Motor neuron (in vitro differentiated cells): ENCODE data around the gene LPIN1. TPM values are rescaled to one million over a fixed set of nuclear protein-coding genes. Genes with fewer than 3 reads are reported as not detected.

Experiments used
- ATAC-seq, 8 experiments: fragments of 200-7000 bp; cut with Tn5 transposase; replicated peaks in 6 of 8; 2 replicates each; pipeline ENCODE4 v1.8.0; 2021; ENCODE audit warnings: mild to moderate bottlenecking in 8 of 8, moderate library complexity in 8 of 8
- H3K27ac ChIP-seq, 2 donors: fragments of 250-450 bp; sonication (Bioruptor Pico); 2 replicates each; pipeline ENCODE4 v1.9.0; 2021; ENCODE audit warnings: antibody characterized with exemption in 2 of 2, mild to moderate bottlenecking in 2 of 2, moderate library complexity in 1 of 2
- H3K4me1 ChIP-seq, 2 donors: fragments of 250-450 bp; sonication (Bioruptor Pico); replicated peaks in 1 of 2; 2 replicates each; pipeline ENCODE4 v1.6.1; 2021; ENCODE audit warnings: antibody characterized with exemption in 2 of 2, mild to moderate bottlenecking in 2 of 2, moderate library complexity in 1 of 2
- H3K4me3 ChIP-seq, 5 donors: fragments of 250-450 bp; sonication (Bioruptor Pico); 2 replicates each; pipeline ENCODE4 v1.9.0; 2021; ENCODE audit warnings: antibody characterized with exemption in 5 of 5, mild to moderate bottlenecking in 5 of 5, moderate library complexity in 4 of 5
- WGBS, 10 experiments: fragments of 450-650 bp; shearing (Covaris generic); methylation state at CpG; one replicate each; pipeline ENCODE4 v1.0.0; 2022; 5-methylcytosine and 5-hydroxymethylcytosine counted together
- in situ Hi-C, 9 experiments: fragments of 400-800 bp; cut with MboI; loops; one replicate each; pipeline ENCODE4 v1.15.0; 2021; ENCODE audit warnings: low sequenced_read_pairs in 9 of 9, low pct_unique_long_range_greater_than_20kb in 2 of 9; ENCODE audit not compliant: unreplicated experiment in 9 of 9
- total RNA-seq, 8 experiments: library from RNA; unstranded; fragments of 300-600 nt; gene quantifications; 2 replicates each; pipeline versions ENCODE4 v1.2.3 to v1.2.4, GENCODE V29; 2022

The LPIN1 gene
- total RNA-seq, 8 experiments from 2014 or later: 10.1 to 54.8 (median 21.2) TPM

DNA sequence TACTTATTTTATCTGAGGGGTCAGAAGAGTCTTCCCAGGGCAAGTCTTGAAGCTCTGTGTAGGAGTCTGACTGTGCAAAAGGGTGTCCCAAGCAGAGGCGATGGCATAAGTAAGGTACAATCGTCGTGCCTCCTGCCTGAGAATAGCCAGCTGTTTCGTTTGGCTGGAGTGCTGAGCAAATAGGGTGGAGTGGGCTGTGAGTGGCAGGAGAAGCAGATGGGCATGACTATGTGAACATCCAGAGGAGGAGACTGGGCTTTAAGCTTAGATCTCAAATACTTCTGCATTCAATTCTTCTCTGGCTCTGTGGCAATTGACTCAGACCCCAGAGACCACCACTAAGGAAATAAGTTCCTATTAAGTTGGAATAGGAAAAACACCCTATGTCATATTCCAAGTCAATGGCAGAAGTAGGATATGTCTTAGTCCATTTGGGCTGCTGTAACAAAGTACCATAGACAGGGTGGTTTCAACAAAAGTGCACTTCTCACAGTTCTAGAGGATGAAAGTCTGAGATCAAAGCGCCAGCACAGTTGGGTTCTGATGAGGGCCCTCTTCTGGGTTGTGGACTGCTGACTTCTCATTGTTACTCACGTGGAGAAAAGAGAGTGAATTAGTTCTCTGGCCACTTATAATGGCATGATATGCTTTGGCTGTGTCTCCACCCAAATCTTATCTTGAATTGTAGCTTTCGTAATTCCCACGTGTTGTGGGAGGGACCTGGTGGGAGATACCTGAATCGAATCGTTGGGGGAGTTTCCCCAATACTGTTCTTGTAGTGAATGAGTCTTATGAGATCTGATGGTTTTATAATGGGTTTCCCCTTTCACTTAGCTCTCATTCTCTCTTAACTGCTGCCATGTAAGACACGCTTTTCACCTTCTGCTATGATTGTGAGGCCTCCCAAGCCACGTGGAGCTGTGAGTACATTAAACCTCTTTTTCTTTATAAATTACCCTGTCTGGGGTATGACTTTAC is 120.2 kb downstream of the LPIN1 start:
- WGBS, 10 experiments: 43 to 96% (median 79%) methylated on average over 2 to 8 of the region's 12 CpGs; no CpG with 5 or more reads in 1 of the 10 experiments
- no peak overlapping the region for H3K27ac ChIP-seq
- no peak overlapping the region for H3K4me3 ChIP-seq
- in situ Hi-C loops: loop anchor here in 1 of 9 experiments (25.0 kb wide), 2 partner anchors 96 to 196 kb away; no protein-coding TSS in a partner anchor
- peaks cover 9 to 11% of the 10 kb centered on the region in 2 donors for H3K4me1 ChIP-seq
- ATAC-seq: no peak

DNA sequence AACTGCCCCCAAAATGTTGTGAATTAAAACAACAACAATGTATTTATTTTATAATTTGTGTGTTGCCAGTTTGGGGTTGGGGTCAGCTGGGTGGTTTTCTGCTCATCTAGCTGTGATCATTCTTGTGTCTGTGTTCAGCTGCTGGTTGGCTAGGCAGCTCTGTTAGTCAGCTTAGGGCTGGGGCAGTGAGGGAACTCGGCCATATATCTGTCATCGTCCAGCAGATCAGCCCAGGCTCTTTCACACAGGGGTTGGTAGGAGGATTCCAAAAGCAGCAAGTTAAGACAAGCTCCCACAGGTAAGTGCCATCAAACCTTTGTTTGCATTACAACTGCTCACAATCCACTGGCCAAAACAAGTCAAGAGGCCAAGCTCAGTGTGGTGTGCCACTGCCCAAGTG is 121.5 kb downstream of the LPIN1 start:
- ATAC-seq: no peak
- H3K27ac ChIP-seq: no peak overlapping the region
- H3K4me1 ChIP-seq: peaks cover 9 to 11% of the 10 kb centered on the region in 2 donors
- H3K4me3 ChIP-seq: no peak overlapping the region
- in situ Hi-C loops: loop anchor here in 1 of 9 experiments (25.0 kb wide), 2 partner anchors 94 to 194 kb away; no protein-coding TSS in a partner anchor
- 40 to 83% (median 70%) methylated on average over 1 to 2 of the region's 2 CpGs; no CpG with 5 or more reads in 7 of the 10 experiments for WGBS, 10 experiments

DNA sequence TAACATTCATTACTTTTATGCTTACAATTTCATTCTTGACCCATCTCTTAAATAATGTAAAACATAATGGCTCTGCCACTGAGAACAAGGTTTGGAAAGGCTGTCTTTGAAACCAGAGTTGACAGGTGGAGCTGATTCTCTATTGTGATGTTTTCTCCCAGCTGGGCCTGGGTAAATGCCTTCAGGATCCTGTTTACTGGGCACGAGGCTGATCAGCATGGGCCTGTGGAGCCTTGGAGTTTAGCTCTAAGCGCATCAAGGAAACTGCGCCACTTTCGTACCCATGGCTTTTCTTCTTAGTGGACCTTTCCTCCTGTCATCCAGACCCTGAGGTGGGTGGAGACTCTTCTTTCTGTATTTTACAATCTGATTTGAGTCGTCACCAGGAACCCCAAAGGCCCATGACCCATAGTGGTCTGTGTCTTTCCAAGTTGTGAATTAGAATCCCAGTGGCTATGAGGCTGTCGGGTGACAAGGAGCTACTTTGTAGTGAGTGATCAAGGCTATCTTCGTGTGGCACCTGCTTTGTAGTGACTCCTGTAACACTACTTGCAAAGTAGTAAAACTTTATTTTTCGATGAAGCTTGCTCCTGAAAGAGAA is 123.1 kb downstream of the LPIN1 start:
- no peak for ATAC-seq
- Histone ChIP-seq H3K4me3 (no peak overlapping the region), H3K27ac (no peak overlapping the region), H3K4me1 (no peaks in the 10 kb centered on the region)
- 57 to 100% (median 73%) methylated on average over 1 to 8 of the region's 8 CpGs; no CpG with 5 or more reads in 1 of the 10 experiments for WGBS, 10 experiments
- in situ Hi-C loops: loop anchor here in 1 of 9 experiments (25.0 kb wide), 2 partner anchors 93 to 193 kb away; no protein-coding TSS in a partner anchor

DNA sequence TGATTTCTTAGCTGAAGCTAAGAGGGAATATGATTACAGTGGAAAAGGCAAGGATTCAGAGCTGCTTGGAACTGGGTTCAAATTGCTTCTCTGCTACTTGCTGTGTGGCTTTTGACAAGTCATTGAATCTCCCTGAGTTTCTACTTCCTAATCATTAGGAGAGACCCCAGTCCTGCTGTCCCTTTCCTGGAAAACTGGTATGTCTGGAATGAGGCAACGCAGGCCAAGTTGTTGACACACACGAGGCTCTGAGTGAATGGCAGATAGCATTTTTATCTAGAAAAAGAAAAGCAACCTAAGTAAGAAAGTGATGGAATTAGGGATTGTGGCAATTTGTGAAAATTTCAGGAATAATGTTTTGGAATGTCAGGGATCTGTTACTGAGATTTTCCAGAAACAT is 123.6 kb downstream of the LPIN1 start:
- 33 to 100% (median 67%) methylated on average over 1 to 2 of the region's 2 CpGs; no CpG with 5 or more reads in 2 of the 10 experiments for WGBS, 10 experiments
- in situ Hi-C loops: loop anchor here in 1 of 9 experiments (25.0 kb wide), 2 partner anchors 92 to 192 kb away; no protein-coding TSS in a partner anchor
- H3K4me1 ChIP-seq: no peaks in the 10 kb centered on the region
- H3K27ac ChIP-seq: no peak overlapping the region
- H3K4me3 ChIP-seq: no peak overlapping the region
- ATAC-seq: no peak

DNA sequence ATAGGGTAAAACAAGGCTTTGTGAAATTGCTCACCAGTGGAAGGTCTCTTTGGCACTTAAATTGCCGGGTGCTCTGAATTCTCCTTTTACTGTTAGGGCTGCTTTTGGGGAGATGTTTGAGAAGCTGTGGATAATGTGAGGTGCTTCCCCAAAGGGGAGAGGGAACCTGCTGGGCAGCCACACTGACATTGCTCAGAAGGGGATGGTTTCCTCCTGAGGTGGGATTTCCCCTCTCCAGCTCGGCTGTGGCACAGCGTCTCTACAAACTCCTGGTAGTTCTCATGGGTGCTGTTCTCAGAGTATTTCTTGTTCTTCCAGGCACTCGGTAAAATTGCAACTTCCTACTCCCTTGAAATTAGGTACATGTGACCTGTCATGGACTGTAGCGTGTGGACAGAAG is 124.2 kb downstream of the LPIN1 start:
- in situ Hi-C loops: loop anchor here in 1 of 9 experiments (25.0 kb wide), 2 partner anchors 92 to 192 kb away; no protein-coding TSS in a partner anchor
- WGBS, 10 experiments: 86 to 100% (median 100%) methylated on average over 1 to 3 of the region's 5 CpGs; no CpG with 5 or more reads in 4 of the 10 experiments
- Histone ChIP-seq H3K27ac (no peak overlapping the region), H3K4me3 (no peak overlapping the region), H3K4me1 (no peaks in the 10 kb centered on the region)
- no peak for ATAC-seq

DNA sequence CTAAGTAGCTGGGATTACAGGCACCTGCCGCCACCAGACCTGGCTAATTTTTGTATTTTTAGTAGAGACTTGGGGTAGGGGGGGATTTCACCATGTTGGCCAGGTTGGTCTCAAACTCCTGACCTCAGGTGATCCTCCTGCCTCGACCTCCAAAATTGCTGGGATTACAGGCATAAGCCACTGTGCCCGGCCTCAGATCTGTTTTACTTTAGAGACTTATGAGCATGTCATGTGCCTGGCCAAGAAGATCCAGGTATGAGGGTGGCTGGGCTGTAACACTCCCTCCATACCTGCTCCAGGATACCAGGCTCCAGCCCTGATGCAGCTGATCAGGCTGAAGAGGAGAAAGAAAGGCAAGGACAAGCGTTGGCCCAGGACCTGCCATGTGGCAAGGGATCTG is 125.0 kb downstream of the LPIN1 start:
- ATAC-seq: no peak
- WGBS, 10 experiments: 78 to 100% (median 95%) methylated on average over 1 to 4 of the region's 4 CpGs; no CpG with 5 or more reads in 4 of the 10 experiments
- no peak overlapping the region for H3K27ac ChIP-seq
- no peaks in the 10 kb centered on the region for H3K4me1 ChIP-seq
- in situ Hi-C loops: loop anchor here in 1 of 9 experiments (25.0 kb wide), 2 partner anchors 91 to 191 kb away; no protein-coding TSS in a partner anchor
- H3K4me3 ChIP-seq: no peak overlapping the region

DNA sequence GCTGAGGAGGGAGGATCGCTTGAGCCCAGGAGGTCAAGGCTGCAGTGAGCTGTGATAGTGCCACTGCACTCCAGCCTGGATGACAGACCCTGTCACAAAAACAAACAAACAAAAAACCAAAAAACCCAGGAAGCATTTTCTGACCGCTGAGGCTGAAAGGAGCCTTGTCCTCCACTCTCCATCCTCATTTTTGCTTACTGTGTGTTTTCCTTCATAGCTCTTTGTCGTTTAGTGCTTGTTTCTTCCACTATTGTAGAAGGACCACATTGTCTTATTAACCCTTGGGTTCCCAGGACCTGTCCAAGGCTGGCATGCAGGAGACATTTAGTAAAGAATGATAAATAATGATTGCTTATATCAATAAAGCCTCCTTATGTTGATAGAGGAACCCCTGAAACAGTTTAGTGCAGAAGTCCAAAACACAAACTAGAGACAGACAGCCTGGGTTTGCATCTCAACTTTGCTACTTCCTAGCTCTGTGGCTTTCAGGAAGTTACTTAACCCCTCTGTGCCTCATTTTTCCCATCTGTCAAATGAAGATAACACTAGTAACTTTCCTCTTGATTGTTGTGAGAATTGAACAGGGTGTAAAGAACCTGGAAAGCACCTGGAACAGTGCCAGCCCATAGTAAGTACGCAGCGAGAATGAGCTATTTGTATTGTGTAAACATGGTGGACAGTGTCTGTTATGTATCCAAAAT is 126.0 kb downstream of the LPIN1 start:
- Histone ChIP-seq H3K27ac (no peak overlapping the region), H3K4me1 (no peaks in the 10 kb centered on the region), H3K4me3 (no peak overlapping the region)
- in situ Hi-C loops: loop anchor here in 1 of 9 experiments (25.0 kb wide), 2 partner anchors 90 to 190 kb away; no protein-coding TSS in a partner anchor
- no peak for ATAC-seq
- 36 to 92% (median 67%) methylated on average over 2 to 5 of the region's 5 CpGs; no CpG with 5 or more reads in 1 of the 10 experiments for WGBS, 10 experiments

DNA sequence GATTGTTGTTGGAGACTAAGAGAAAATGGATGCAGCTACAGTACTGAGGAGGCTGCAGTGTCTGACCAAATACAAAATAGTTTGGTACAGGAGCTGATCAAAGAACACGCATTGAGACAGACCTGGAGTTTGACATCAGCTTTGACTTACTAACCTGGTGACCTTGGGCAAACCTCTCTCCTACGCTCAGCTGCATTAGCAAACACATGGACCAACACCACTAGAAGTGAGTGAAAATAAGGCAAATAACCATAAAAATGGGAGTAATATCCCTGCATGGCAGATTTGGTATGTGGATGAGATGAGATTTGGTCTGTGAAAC is 126.5 kb downstream of the LPIN1 start:
- in situ Hi-C loops: loop anchor here in 1 of 9 experiments (25.0 kb wide), 2 partner anchors 89 to 189 kb away; no protein-coding TSS in a partner anchor
- no peak for ATAC-seq
- H3K27ac ChIP-seq: no peak overlapping the region
- WGBS, 10 experiments: 43 to 100% (median 100%) methylated on average over 1 to 2 of the region's 2 CpGs; no CpG with 5 or more reads in 2 of the 10 experiments
- H3K4me3 ChIP-seq: no peak overlapping the region
- H3K4me1 ChIP-seq: no peaks in the 10 kb centered on the region

DNA sequence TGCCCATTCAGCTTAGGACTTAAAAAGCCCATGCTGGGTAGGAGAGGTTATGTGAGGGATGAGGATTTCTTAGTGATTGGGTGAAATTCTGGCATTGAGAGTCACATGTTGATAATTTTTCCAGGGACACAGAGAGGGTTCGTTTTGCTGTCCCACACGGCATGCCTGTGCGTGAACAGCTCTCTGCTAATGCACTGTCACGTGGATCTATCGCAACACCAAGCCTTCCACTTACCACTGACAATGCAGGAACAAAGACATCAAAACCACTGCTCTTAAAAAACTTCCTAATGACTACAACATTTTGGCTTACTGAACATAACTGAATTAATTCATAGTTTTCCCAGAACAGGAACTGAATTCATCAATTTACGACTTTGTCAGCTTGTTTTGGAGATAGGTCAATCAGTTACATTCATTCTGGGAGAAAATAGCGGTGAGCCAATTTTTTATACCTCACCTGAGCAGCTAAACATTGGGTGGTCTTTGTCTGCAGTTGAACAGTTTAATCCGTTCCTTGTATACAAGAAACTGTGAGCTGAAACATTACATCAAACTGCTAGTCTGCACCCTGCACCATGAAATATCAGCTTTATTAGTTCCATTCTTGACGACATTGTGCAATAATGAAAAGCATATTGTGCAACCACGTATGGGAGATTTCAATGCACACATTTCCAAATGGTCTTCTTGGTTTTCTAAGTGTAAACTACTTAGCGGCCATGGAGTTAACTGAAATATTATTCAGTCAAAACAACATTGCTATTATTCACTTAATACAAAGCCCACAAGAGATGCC is 127.1 kb downstream of the LPIN1 start:
- in situ Hi-C loops: loop anchor here in 1 of 9 experiments (25.0 kb wide), 2 partner anchors 89 to 189 kb away; no protein-coding TSS in a partner anchor
- H3K4me1 ChIP-seq: no peaks in the 10 kb centered on the region
- no peak overlapping the region for H3K4me3 ChIP-seq
- H3K27ac ChIP-seq: no peak overlapping the region
- 20 to 92% (median 81%) methylated on average over 2 to 11 of the region's 11 CpGs for WGBS, 10 experiments
- peak in 1 of 8 experiments; percentile 44 for ATAC-seq

DNA sequence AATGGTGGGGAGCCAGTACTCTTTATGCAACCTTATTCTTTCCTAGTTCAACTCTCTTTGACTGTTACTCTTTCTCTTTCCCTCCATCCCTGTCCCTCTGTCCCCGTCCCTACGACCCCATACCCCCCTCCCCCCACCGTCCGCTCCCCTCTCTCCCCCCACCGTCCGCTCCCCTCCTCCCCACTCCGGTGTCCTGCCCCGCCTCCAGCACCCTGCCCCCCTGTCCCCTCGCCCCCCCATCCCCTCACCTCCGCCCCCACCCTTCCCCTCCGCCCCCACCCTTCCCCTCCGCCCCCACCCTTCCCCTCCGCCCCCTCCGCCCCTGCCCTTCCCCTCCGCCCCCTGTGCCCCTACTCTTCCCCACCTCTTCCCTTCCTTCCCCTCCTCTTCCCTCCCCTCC is 128.4 kb downstream of the LPIN1 start:
- Histone ChIP-seq H3K27ac (no peak overlapping the region), H3K4me3 (no peak overlapping the region), H3K4me1 (no peaks in the 10 kb centered on the region)
- in situ Hi-C loops: loop anchor here in 1 of 9 experiments (25.0 kb wide), 2 partner anchors 87 to 187 kb away; no protein-coding TSS in a partner anchor
- no peak for ATAC-seq
- no CpG with 5 or more reads among the region's 15 CpGs for WGBS, 10 experiments

DNA sequence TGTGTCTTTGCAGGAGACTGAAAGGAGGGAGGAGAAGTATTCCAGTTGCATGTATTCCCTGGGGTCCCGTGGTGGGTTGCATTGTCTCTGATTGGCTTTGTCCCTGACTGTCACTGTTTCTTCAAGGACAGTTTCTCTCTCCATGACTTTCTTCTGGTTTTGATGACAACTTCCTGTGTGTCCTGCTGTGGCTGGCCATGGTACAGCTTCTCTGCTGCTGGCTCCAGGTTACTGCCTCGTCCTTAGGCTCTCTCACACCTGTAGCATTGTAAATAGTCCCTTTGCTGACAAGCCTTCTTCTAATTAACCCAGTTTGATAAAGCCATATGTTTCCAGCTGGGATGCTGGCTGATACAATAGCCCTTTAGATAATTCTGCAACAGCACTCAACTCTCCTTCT is 129.0 kb downstream of the LPIN1 start:
- Histone ChIP-seq H3K4me1 (no peaks in the 10 kb centered on the region), H3K27ac (no peak overlapping the region), H3K4me3 (no peak overlapping the region)
- in situ Hi-C loops: no loop called here
- WGBS, 10 experiments: 0 to 100% (median 42%) methylated on average over 1 to 2 of the region's 2 CpGs; no CpG with 5 or more reads in 4 of the 10 experiments
- no peak for ATAC-seq

DNA sequence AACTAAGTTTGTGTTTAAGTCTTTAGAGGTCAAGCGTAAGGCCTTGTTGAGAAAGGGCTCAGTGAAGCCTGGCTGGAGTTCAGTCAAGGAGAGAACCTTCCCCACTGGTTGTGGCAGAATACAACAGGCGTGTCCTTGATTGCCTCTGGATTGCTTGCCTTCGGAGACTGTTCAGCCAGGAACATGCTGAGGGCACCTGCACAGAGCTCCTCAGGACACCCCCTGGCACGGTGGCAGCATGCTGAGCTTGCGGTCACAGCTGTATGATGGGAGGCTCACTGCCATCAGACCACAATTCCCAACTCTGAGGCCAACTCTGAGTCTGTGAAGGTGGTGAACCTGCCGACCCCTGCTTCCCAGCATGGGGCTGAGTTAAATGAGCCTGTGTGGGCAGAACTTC is 130.0 kb downstream of the LPIN1 start:
- Histone ChIP-seq H3K27ac (no peak overlapping the region), H3K4me3 (no peak overlapping the region), H3K4me1 (no peaks in the 10 kb centered on the region)
- WGBS, 10 experiments: 29 to 100% (median 78%) methylated on average over 1 to 4 of the region's 6 CpGs; no CpG with 5 or more reads in 1 of the 10 experiments
- in situ Hi-C loops: no loop called here
- no peak for ATAC-seq
